H9 (cell line): ENCODE results near the gene TMEM237. TPM values are rescaled to one million over a fixed set of nuclear protein-coding genes. Genes with fewer than 3 reads are reported as not detected.

Experiments
- DNase-seq: peaks from one replicate; pipeline ENCODE4 v3.0.0-alpha.2; 2017
- H2AFZ ChIP-seq: one replicate; pipeline ENCODE4 v1.6.1; 2013; ENCODE audit warnings: mild to moderate bottlenecking, low read length, control low read depth, moderate library complexity
- H2AK5ac ChIP-seq: 2 replicates; pipeline ENCODE4 v1.6.1; 2013; ENCODE audit warnings: low read length, control low read depth, mixed read lengths; ENCODE audit not compliant: insufficient read length
- H2BK120ac ChIP-seq: one replicate; pipeline ENCODE4 v1.6.1; 2013; ENCODE audit warnings: low read depth, mild to moderate bottlenecking, low read length, control low read depth, inconsistent platforms; ENCODE audit not compliant: poor library complexity, severe bottlenecking
- H2BK12ac ChIP-seq: 2 replicates; pipeline ENCODE4 v1.6.1; 2013; ENCODE audit warnings: low read length, control low read depth, mixed read lengths, low read depth; ENCODE audit not compliant: insufficient read length
- H2BK15ac ChIP-seq: 2 replicates; pipeline ENCODE4 v1.6.1; 2013; ENCODE audit warnings: low read depth, low read length, control low read depth
- H2BK20ac ChIP-seq: one replicate; pipeline ENCODE4 v1.6.1; 2013; ENCODE audit warnings: low read depth, mild to moderate bottlenecking, low read length, control low read depth, inconsistent platforms; ENCODE audit not compliant: poor library complexity, severe bottlenecking
- H2BK5ac ChIP-seq: 2 replicates; pipeline ENCODE4 v1.6.1; 2013; ENCODE audit warnings: low read length, control low read depth, mixed read lengths; ENCODE audit not compliant: insufficient read length
- H3K14ac ChIP-seq: 2 replicates; pipeline ENCODE4 v1.6.1; 2013; ENCODE audit warnings: low read length, control low read depth; ENCODE audit not compliant: insufficient read depth
- H3K18ac ChIP-seq: 2 replicates; pipeline ENCODE4 v1.6.1; 2013; ENCODE audit warnings: low read depth, mild to moderate bottlenecking, mixed read lengths, low read length, control low read depth; ENCODE audit not compliant: insufficient read length
- H3K23ac ChIP-seq: 2 replicates; pipeline ENCODE4 v1.6.1; 2013; ENCODE audit warnings: low read length, control low read depth, mixed read lengths, low read depth; ENCODE audit not compliant: insufficient read length
- H3K23me2 ChIP-seq: 2 replicates; pipeline ENCODE4 v1.6.1; 2013; ENCODE audit warnings: low read depth, mild to moderate bottlenecking, mixed read lengths, low read length, control low read depth; ENCODE audit not compliant: insufficient read length, poor library complexity, severe bottlenecking
- H3K27ac ChIP-seq: 2 replicates; pipeline ENCODE4 v1.5.1; 2013; ENCODE audit warnings: low read length, control low read depth, mixed read lengths, low read depth; ENCODE audit not compliant: insufficient read length
- H3K27me3 ChIP-seq: 2 replicates; pipeline ENCODE4 v1.6.1; 2013; ENCODE audit warnings: low read length, control low read depth, inconsistent platforms; ENCODE audit not compliant: insufficient read depth
- H3K4ac ChIP-seq: 2 replicates; pipeline ENCODE4 v1.6.1; 2013; ENCODE audit warnings: low read depth, mild to moderate bottlenecking, control low read depth, inconsistent platforms, low read length, moderate library complexity
- H3K4me1 ChIP-seq: 2 replicates; pipeline ENCODE4 v1.6.1; 2013; ENCODE audit warnings: low read length, control low read depth, inconsistent platforms; ENCODE audit not compliant: insufficient read depth
- H3K4me2 ChIP-seq: 2 replicates; pipeline ENCODE4 v1.6.1; 2013; ENCODE audit warnings: low read length, control low read depth, mixed read lengths; ENCODE audit not compliant: insufficient read length, insufficient read depth
- H3K56ac ChIP-seq: 2 replicates; pipeline ENCODE4 v1.6.1; 2013; ENCODE audit warnings: low read depth, mild to moderate bottlenecking, mixed read lengths, low read length, control low read depth; ENCODE audit not compliant: insufficient read length
- H3K79me1 ChIP-seq: 2 replicates; pipeline ENCODE4 v1.6.1; 2013; ENCODE audit warnings: low read depth, mild to moderate bottlenecking, moderate library complexity, low read length, control low read depth, inconsistent platforms; ENCODE audit not compliant: insufficient read depth, poor library complexity, severe bottlenecking
- H3K79me2 ChIP-seq: 2 replicates; pipeline ENCODE4 v1.6.1; 2013; ENCODE audit warnings: low read length, control low read depth, inconsistent platforms; ENCODE audit not compliant: insufficient read depth
- H3K9ac ChIP-seq: 2 replicates; pipeline ENCODE4 v1.6.1; 2013; ENCODE audit warnings: low read length, control low read depth, mixed read lengths; ENCODE audit not compliant: insufficient read length; ENCODE audit errors: extremely low read depth
- H3K9me3 ChIP-seq: one replicate; pipeline ENCODE4 v1.6.1; 2013; ENCODE audit warnings: low read depth, low read length, inconsistent platforms; ENCODE audit not compliant: control insufficient read depth
- H3T11ph ChIP-seq: one replicate; pipeline ENCODE4 v1.6.1; 2013; ENCODE audit warnings: mild to moderate bottlenecking, low read length, control low read depth, inconsistent platforms
- H4K20me1 ChIP-seq: one replicate; pipeline ENCODE4 v1.6.1; 2013; ENCODE audit not compliant: control insufficient read depth, insufficient read length, insufficient read depth
- H4K5ac ChIP-seq: 2 replicates; pipeline ENCODE4 v1.6.1; 2013; ENCODE audit warnings: low read depth, mild to moderate bottlenecking, mixed read lengths, low read length, control low read depth; ENCODE audit not compliant: insufficient read length
- H4K8ac ChIP-seq: replicated peaks from 2 replicates; pipeline ENCODE4 v1.6.1; 2013; ENCODE audit warnings: low read length, control low read depth, mixed read lengths, low read depth; ENCODE audit not compliant: insufficient read length
- H4K91ac ChIP-seq: 2 replicates; pipeline ENCODE4 v1.6.1; 2013; ENCODE audit warnings: low read depth, mild to moderate bottlenecking, moderate library complexity, mixed read lengths, low read length, control low read depth; ENCODE audit not compliant: insufficient read length
- H3K27ac Mint-ChIP-seq, 3 experiments: 2 replicates in 2 of 3; 3 replicates in 1 of 3; pipeline ENCODE4 v1.8.0; 2020 to 2021; ENCODE audit warnings: mixed read lengths in 3 of 3, mild to moderate bottlenecking in 1 of 3, moderate library complexity in 1 of 3
- H3K27me3 Mint-ChIP-seq: 2 replicates; pipeline ENCODE4 v1.8.0; 2021; ENCODE audit warnings: low read depth, mild to moderate bottlenecking, moderate library complexity, mixed read lengths
- H3K36me3 Mint-ChIP-seq, 3 experiments: 2 replicates in 2 of 3; 3 replicates in 1 of 3; pipeline ENCODE4 v1.8.0; 2020 to 2021; ENCODE audit warnings: low read depth in 3 of 3, mixed read lengths in 3 of 3; ENCODE audit not compliant: insufficient read depth in 1 of 3
- H3K4me1 Mint-ChIP-seq, 2 experiments: 2 replicates each; pipeline ENCODE4 v1.8.0; 2020; ENCODE audit warnings: mixed read lengths in 2 of 2
- H3K4me3 Mint-ChIP-seq, 2 experiments: 2 replicates in 1 of 2; 3 replicates in 1 of 2; pipeline ENCODE4 v1.8.0; 2020 to 2021; ENCODE audit warnings: mild to moderate bottlenecking in 2 of 2, mixed read lengths in 2 of 2, moderate library complexity in 1 of 2
- H3K9me3 Mint-ChIP-seq, 2 experiments: 2 replicates in 1 of 2; 3 replicates in 1 of 2; pipeline ENCODE4 v1.8.0; 2020; ENCODE audit warnings: mild to moderate bottlenecking in 2 of 2, mixed read lengths in 2 of 2, moderate library complexity in 1 of 2
- CTCF ChIP-seq: fragments of 200-600 bp; sonication (generic); conservative IDR thresholded peaks from 3 replicates; pipeline ENCODE4 v1.8.0; 2021; ENCODE audit warnings: antibody characterized with exemption, mild to moderate bottlenecking
- WGBS: extraction: QIAGEN DNeasy Blood & Tissue Kit; methylation state at CpG from one replicate; pipeline ENCODE4 v1.1.7; 2013; ENCODE audit warnings: missing lambda C conversion rate, low lambda C conversion rate, mixed read lengths; ENCODE audit not compliant: insufficient read length; ENCODE audit errors: extremely low coverage; 5-methylcytosine and 5-hydroxymethylcytosine counted together
- total RNA-seq: library from RNA; stranded (reverse); gene quantifications from 2 replicates; pipeline ENCODE4 v1.2.1, GENCODE V29; 2021

The TMEM237 gene
- total RNA-seq, 1 experiment from 2014 or later = 37.7 TPM

DNA sequence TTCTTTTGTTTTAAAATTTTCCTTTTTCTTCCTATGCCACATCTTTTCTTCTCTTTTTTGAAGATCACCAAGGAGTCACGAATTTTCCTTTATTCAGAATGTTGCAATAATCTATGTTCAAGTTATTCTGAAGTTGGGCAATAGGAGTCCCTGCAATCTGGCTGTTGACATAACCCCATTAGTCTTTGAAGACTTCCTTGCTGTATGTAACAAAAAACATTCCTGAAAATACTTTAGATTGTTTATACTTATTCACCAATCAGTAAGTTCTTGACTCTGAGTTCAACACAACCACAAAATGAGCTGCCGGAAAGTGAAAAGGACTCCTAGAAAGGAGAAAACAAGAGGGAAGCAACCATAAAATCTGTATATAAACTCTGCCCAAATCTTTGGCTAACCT, 62.8 kb downstream of the TMEM237 start:
- Histone ChIP-seq H2BK5ac (no peak overlapping the region), H4K91ac (no peak overlapping the region), H4K8ac (no peak overlapping the region), H3K18ac (no peak overlapping the region), H3K79me1 (no peaks in the 10 kb centered on the region), H4K20me1 (no peaks in the 10 kb centered on the region), H3K4ac (no peak overlapping the region), H2BK12ac (no peak overlapping the region), H3K9ac (no peak overlapping the region), H2AFZ (no peak overlapping the region), H3T11ph (no peak overlapping the region), H3K27me3 (no peaks in the 10 kb centered on the region), H3K23me2 (no peaks in the 10 kb centered on the region), H3K23ac (no peak overlapping the region), H2BK120ac (no peak overlapping the region), H3K56ac (no peak overlapping the region), H3K4me1 (no peaks in the 10 kb centered on the region), H3K4me2 (no peak overlapping the region), H3K79me2 (no peaks in the 10 kb centered on the region), H3K9me3 (no peaks in the 10 kb centered on the region), H4K5ac (no peak overlapping the region), H3K14ac (no peak overlapping the region), H3K27ac (no peak overlapping the region), H2BK15ac (no peak overlapping the region), H2BK20ac (no peak overlapping the region), H2AK5ac (no peak overlapping the region)
- Mint-ChIP-seq H3K27ac (no peak overlapping the region), H3K27me3 (no peaks in the 10 kb centered on the region), H3K9me3 (no peaks in the 10 kb centered on the region), H3K4me3 (no peak overlapping the region), H3K36me3 (no peaks in the 10 kb centered on the region), H3K4me1 (no peaks in the 10 kb centered on the region)
- no peak for TF ChIP-seq CTCF
- no CpG with 5 or more reads among the region's 2 CpGs for WGBS
- no peak for DNase-seq
